ENCODE data around the gene KCNJ9. TPM values are rescaled to one million over a fixed set of nuclear protein-coding genes. Genes with fewer than 3 reads are reported as not detected.
"Not testable (repeated sequence)": the region's sequence is repeated elsewhere in the genome, so short reads cannot be mapped to it uniquely, and the experiment has no call there.

KCNJ9 gene
- total RNA-seq, 2 donors from 2014 or later: 0.11 to 0.30 TPM

GRCh38 chr1:160125746-160126145 is 44.4 kb downstream of the KCNJ9 start:
- H3K4me1 ChIP-seq: no peaks in the 10 kb centered on the region
- no peak for DNase-seq
- intact Hi-C loops (cut with DNase I): no loop called here
- TF ChIP-seq, protein P1, sequence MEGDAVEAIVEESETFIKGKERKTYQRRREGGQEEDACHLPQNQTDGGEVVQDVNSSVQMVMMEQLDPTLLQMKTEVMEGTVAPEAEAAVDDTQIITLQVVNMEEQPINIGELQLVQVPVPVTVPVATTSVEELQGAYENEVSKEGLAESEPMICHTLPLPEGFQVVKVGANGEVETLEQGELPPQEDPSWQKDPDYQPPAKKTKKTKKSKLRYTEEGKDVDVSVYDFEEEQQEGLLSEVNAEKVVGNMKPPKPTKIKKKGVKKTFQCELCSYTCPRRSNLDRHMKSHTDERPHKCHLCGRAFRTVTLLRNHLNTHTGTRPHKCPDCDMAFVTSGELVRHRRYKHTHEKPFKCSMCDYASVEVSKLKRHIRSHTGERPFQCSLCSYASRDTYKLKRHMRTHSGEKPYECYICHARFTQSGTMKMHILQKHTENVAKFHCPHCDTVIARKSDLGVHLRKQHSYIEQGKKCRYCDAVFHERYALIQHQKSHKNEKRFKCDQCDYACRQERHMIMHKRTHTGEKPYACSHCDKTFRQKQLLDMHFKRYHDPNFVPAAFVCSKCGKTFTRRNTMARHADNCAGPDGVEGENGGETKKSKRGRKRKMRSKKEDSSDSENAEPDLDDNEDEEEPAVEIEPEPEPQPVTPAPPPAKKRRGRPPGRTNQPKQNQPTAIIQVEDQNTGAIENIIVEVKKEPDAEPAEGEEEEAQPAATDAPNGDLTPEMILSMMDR (IDR thresholded peaks at IDR 0.05): no peak
- no peak overlapping the region for H3K4me3 ChIP-seq
- no peak overlapping the region for H3K27ac ChIP-seq
- H3K9ac ChIP-seq (ENCODE audit: low read depth in 2 of 2, low read length in 2 of 2): no peak overlapping the region
- H3K27me3 ChIP-seq: no peaks in the 10 kb centered on the region
- no peaks in the 10 kb centered on the region for H3K9me3 ChIP-seq
- H3K36me3 ChIP-seq: no peaks in the 10 kb centered on the region

- H3K9me3 ChIP-seq; intact Hi-C loops (cut with DNase I); H3K27ac ChIP-seq; DNase-seq; H3K9ac ChIP-seq (ENCODE audit: low read depth in 2 of 2, low read length in 2 of 2); H3K36me3 ChIP-seq; H3K4me1 ChIP-seq; H3K27me3 ChIP-seq; H3K4me3 ChIP-seq: not testable (repeated sequence)
These were observed 45.0 kb downstream of the KCNJ9 start for GRCh38 chr1:160126342-160126741.

DNA sequence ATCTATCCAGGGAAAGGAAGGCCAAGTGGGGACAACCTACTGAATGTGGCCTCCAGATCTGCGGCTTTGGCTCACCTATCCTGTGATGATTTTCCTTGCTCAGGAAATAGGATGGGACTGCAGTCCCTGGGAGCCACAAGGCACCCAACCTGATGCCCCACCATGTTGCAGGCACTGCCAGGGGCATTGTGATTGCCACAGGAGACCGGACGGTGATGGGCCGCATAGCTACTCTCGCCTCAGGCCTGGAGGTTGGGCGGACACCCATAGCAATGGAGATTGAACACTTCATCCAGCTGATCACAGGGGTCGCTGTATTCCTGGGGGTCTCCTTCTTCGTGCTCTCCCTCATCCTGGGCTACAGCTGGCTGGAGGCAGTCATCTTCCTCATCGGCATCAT is 46.0 kb downstream of the KCNJ9 start:
- DNase-seq: no peak
- H3K36me3 ChIP-seq: no peaks in the 10 kb centered on the region
- no peak overlapping the region for H3K9ac ChIP-seq (ENCODE audit: low read depth in 2 of 2, low read length in 2 of 2)
- no peaks in the 10 kb centered on the region for H3K27me3 ChIP-seq
- intact Hi-C loops (cut with DNase I): no loop called here
- H3K4me1 ChIP-seq: no peaks in the 10 kb centered on the region
- H3K27ac ChIP-seq: no peak overlapping the region
- H3K9me3 ChIP-seq: no peaks in the 10 kb centered on the region
- TF ChIP-seq, protein P1 (IDR thresholded peaks at IDR 0.05): no peak
- H3K4me3 ChIP-seq: no peak overlapping the region

GRCh38 chr1:160127865-160128523 is 46.7 kb downstream of the KCNJ9 start:
- no peak overlapping the region for H3K4me3 ChIP-seq
- no peaks in the 10 kb centered on the region for H3K9me3 ChIP-seq
- H3K4me1 ChIP-seq: no peaks in the 10 kb centered on the region
- no peak overlapping the region for H3K9ac ChIP-seq (ENCODE audit: low read depth in 2 of 2, low read length in 2 of 2)
- intact Hi-C loops (cut with DNase I): no loop called here
- H3K27ac ChIP-seq: no peak overlapping the region
- H3K36me3 ChIP-seq: no peaks in the 10 kb centered on the region
- no peak for DNase-seq
- TF ChIP-seq, protein P1 (IDR thresholded peaks at IDR 0.05): no peak
- H3K27me3 ChIP-seq: no peaks in the 10 kb centered on the region

GRCh38 chr1:160128636-160129035 is 47.3 kb downstream of the KCNJ9 start:
- H3K9me3 ChIP-seq: no peaks in the 10 kb centered on the region
- DNase-seq: no peak
- no peaks in the 10 kb centered on the region for H3K4me1 ChIP-seq
- no peak overlapping the region for H3K4me3 ChIP-seq
- TF ChIP-seq, protein P1 (IDR thresholded peaks at IDR 0.05): no peak
- H3K27ac ChIP-seq: no peak overlapping the region
- no peaks in the 10 kb centered on the region for H3K36me3 ChIP-seq
- intact Hi-C loops (cut with DNase I): no loop called here
- no peaks in the 10 kb centered on the region for H3K27me3 ChIP-seq
- no peak overlapping the region for H3K9ac ChIP-seq (ENCODE audit: low read depth in 2 of 2, low read length in 2 of 2)

DNA sequence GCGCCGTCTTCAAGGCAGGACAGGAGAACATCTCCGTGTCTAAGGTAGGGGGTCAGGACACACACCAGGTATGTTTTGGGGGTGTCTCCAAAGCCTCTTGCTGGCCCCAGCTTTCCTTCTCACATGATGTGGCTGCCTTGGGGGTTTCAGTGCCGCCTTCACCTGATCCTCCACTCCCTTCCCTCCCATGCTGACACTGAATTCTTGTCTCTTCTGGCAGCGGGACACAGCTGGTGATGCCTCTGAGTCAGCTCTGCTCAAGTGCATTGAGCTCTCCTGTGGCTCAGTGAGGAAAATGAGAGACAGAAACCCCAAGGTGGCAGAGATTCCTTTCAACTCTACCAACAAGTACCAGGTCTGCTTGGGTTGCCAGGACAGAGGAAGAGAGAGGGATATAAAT is 47.7 kb downstream of the KCNJ9 start:
- Histone ChIP-seq H3K4me3 (no peak overlapping the region), H3K9me3 (no peaks in the 10 kb centered on the region), H3K27me3 (no peaks in the 10 kb centered on the region), H3K4me1 (no peaks in the 10 kb centered on the region), H3K9ac (ENCODE audit: low read depth in 2 of 2, low read length in 2 of 2) (no peak overlapping the region), H3K36me3 (no peaks in the 10 kb centered on the region), H3K27ac (no peak overlapping the region)
- no peak for DNase-seq
- intact Hi-C loops (cut with DNase I): no loop called here
- TF ChIP-seq, protein P1 (IDR thresholded peaks at IDR 0.05): no peak

All from colonic mucosa (tissue), 4 donors.